ENCODE results near the gene OR4F17. TPM values are rescaled to one million over a fixed set of nuclear protein-coding genes. Genes with fewer than 3 reads are reported as not detected.
"Not testable (repeated sequence)": the region's sequence is repeated elsewhere in the genome, so short reads cannot be mapped to it uniquely, and the experiment has no call there.

Gene OR4F17, protein sequence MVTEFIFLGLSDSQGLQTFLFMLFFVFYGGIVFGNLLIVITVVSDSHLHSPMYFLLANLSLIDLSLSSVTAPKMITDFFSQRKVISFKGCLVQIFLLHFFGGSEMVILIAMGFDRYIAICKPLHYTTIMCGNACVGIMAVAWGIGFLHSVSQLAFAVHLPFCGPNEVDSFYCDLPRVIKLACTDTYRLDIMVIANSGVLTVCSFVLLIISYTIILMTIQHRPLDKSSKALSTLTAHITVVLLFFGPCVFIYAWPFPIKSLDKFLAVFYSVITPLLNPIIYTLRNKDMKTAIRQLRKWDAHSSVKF
- under 1 TPM in 2 of 3 donors, not detected in 1; 0.65 to 0.79 TPM for total RNA-seq
- long read RNA-seq, donor 1 = 0 reads
- long read RNA-seq, donor 2 = 0 reads

DNA sequence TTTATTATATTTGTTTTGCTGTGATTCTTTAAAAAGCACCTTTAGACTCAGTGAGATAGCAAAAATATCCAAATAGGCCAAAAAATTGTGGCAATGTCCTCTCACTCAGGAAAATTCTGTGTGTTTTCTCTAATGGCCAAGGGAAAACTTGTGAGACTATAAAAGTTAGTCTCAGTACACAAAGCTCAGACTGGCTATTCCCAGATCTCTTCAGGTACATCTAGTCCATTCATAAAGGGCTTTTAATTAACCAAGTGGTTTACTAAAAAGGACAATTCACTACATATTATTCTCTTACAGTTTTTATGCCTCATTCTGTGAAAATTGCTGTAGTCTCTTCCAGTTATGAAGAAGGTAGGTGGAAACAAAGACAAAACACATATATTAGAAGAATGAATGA, at the start of gene OR4F17:
Gene OR4F17 (plus strand): TSS at position 301 of the 400 bp plus-strand sequence. CDS start 3,575 bp downstream, outside the sequence.
- DNase-seq; H3K36me3 ChIP-seq (ENCODE audit: low read depth); ATAC-seq; intact Hi-C loops (cut with DNase I, micrococcal nuclease); H3K4me3 ChIP-seq; H3K4me1 ChIP-seq (ENCODE audit: low read depth); H3K9me3 ChIP-seq: not testable (repeated sequence)

- intact Hi-C loops (cut with DNase I, micrococcal nuclease) = not testable (repeated sequence)
- DNase-seq = peak; percentile 39 to 63 (median 43)
Observed at GRCh38 chr19:70793-71192, 36.1 kb upstream of the OR4F17 start.

DNA sequence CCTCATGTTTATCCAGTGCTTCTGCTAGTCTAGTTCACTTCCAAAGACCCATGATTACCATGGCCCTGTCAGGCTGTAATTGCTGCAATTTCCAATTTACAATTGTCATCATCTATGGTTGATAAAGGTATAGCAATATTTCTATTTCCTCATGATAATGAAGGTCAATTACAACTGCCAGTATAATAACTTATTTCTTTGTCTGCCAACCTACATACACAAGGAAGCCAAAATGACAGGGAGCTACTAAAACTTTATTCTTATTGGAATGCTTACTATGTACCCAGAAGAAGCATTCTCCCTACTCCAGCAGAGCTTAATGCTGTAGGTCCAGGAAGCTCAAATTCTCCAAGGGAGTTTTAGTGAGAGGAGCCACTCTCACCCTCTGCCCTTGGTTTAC, 24.0 kb upstream of the OR4F17 start:
- H3K4me3 ChIP-seq; intact Hi-C loops (cut with DNase I, micrococcal nuclease); H3K9me3 ChIP-seq; H3K4me1 ChIP-seq (ENCODE audit: low read depth); H3K36me3 ChIP-seq (ENCODE audit: low read depth); DNase-seq: not testable (repeated sequence)
- ATAC-seq = peak; percentile 38

More at GRCh38 chr19:70793-71192, 36.1 kb upstream of the OR4F17 start:
- not testable (repeated sequence) for H3K4me3 ChIP-seq; H3K4me1 ChIP-seq (ENCODE audit: low read depth); ATAC-seq; H3K9me3 ChIP-seq; H3K36me3 ChIP-seq (ENCODE audit: low read depth)

DNA sequence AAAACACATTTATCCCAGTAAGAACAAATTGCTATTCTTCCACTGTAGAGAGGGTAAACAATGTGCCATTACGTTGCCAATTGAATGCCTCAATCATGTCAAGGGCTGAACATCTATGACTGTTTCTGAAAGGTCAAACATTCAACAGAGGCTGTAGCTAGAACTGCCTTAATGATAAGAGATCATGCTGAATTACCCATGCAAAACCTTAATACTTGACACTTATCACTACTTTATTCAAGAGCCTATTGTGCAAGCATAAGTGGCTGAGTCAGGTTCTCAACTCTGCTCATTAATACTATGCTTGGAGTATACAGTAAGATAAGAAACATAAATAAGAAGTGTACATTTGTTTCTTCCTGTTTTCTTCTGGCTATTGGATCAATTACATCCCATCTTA, 23.3 kb upstream of the OR4F17 start:
- H3K4me3 ChIP-seq; intact Hi-C loops (cut with DNase I, micrococcal nuclease); ATAC-seq; H3K4me1 ChIP-seq (ENCODE audit: low read depth); H3K36me3 ChIP-seq (ENCODE audit: low read depth); H3K9me3 ChIP-seq; DNase-seq: not testable (repeated sequence)

GRCh38 chr19:90678-91077, 16.2 kb upstream of the OR4F17 start:
- ATAC-seq; DNase-seq; H3K9me3 ChIP-seq; H3K36me3 ChIP-seq (ENCODE audit: low read depth); H3K4me3 ChIP-seq; intact Hi-C loops (cut with DNase I, micrococcal nuclease); H3K4me1 ChIP-seq (ENCODE audit: low read depth): not testable (repeated sequence)

DNA sequence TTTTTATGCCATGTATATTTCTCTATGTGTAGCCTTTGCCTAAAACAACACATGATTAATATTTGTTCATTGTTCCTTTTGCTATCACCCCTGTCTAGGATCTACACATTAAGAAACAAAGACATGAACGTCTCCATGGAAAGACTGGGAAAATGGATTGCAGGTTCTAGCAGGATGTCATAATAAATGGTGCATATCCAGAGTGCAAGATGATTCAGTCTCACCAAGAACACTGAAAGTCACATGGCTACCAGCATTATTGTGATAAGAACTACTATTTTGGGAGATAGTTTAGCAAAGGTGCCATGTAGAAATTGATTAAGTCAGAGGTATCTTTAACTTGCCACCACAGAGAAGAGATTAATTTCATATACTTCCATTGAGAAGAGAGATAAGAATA, 12.1 kb upstream of the OR4F17 start:
- H3K36me3 ChIP-seq (ENCODE audit: low read depth); DNase-seq; H3K4me1 ChIP-seq (ENCODE audit: low read depth); intact Hi-C loops (cut with DNase I, micrococcal nuclease); ATAC-seq; H3K4me3 ChIP-seq; H3K9me3 ChIP-seq: not testable (repeated sequence)

GRCh38 chr19:97647-98046, 9.3 kb upstream of the OR4F17 start:
- H3K9me3 ChIP-seq; H3K4me1 ChIP-seq (ENCODE audit: low read depth); H3K36me3 ChIP-seq (ENCODE audit: low read depth); DNase-seq; intact Hi-C loops (cut with DNase I, micrococcal nuclease); H3K4me3 ChIP-seq; ATAC-seq: not testable (repeated sequence)

GRCh38 chr19:120443-121140, 13.7 kb downstream of the OR4F17 start:
- intact Hi-C loops (cut with DNase I, micrococcal nuclease); H3K9me3 ChIP-seq; H3K4me1 ChIP-seq (ENCODE audit: low read depth); H3K4me3 ChIP-seq; DNase-seq; H3K36me3 ChIP-seq (ENCODE audit: low read depth): not testable (repeated sequence)
- ATAC-seq = peak; percentile 76

Other genes starting within 250 kb of the OR4F17 start
- gene PLPP2, start 184.3 kb downstream of the OR4F17 start, total RNA-seq = 100 to 1,000 TPM in 1 of 3 donors, 10 to 100 TPM in 2; 41.9 to 107 (median 75.4) TPM
- 10 to 100 TPM; 13.4 to 28.3 (median 13.7) TPM for gene MIER2, start 237.7 kb downstream of the OR4F17 start, total RNA-seq